NCI-H1105 treated with DMSO at 0.1 percent for 48 hours (cell line): Measurements from ENCODE around the gene ZSCAN5C.
A peak's percentile ranks its signal among the peaks of the same experiment; 100 is the strongest.
"Not testable (repeated sequence)": the region's sequence is repeated elsewhere in the genome, so short reads cannot be mapped to it uniquely, and the experiment has no call there.

Source experiments
- DNase-seq: peaks from one replicate; lab custom pipeline; 2025; lab: John Stamatoyannopoulos, UW

Gene ZSCAN5C

GRCh38 chr19:56191711-56192110, 10.4 kb upstream of the ZSCAN5C start:
- DNase-seq: no peak

- no peak for DNase-seq
Observed at GRCh38 chr19:56193981-56194640, 8.0 kb upstream of the ZSCAN5C start.

GRCh38 chr19:56197646-56198045, 4.4 kb upstream of the ZSCAN5C start, which contains the start of gene ZSCAN5B:
Gene ZSCAN5B (minus strand): TSS chr19:56197783. CDS start chr19:56193052, 4,731 bp downstream.
- not testable (repeated sequence) for DNase-seq

- no peak for DNase-seq
Observed at GRCh38 chr19:56199687-56200086, 2.4 kb upstream of the ZSCAN5C start.

GRCh38 chr19:56207581-56207980, 5.5 kb downstream of the ZSCAN5C start:
- not testable (repeated sequence) for DNase-seq

- no peak for DNase-seq
Observed at GRCh38 chr19:56209091-56209490, 7.0 kb downstream of the ZSCAN5C start.

- DNase-seq: not testable (repeated sequence)
Observed at GRCh38 chr19:56210036-56210435, 8.0 kb downstream of the ZSCAN5C start.

GRCh38 chr19:56211718-56212117, 9.6 kb downstream of the ZSCAN5C start:
- no peak for DNase-seq

- DNase-seq: no peak
Observed at GRCh38 chr19:56217039-56217949, 15.2 kb downstream of the ZSCAN5C start.

GRCh38 chr19:56218961-56219360, 16.9 kb downstream of the ZSCAN5C start:
- DNase-seq: no peak

- DNase-seq: not testable (repeated sequence)
Observed at GRCh38 chr19:56221442-56221841, 19.4 kb downstream of the ZSCAN5C start.

- DNase-seq: no peak
Observed at GRCh38 chr19:56221851-56222250, 19.8 kb downstream of the ZSCAN5C start.

GRCh38 chr19:56222901-56223300, 20.8 kb downstream of the ZSCAN5C start:
- DNase-seq: no peak

GRCh38 chr19:56223481-56223880, 21.4 kb downstream of the ZSCAN5C start:
- no peak for DNase-seq

GRCh38 chr19:56245121-56245740, 43.2 kb downstream of the ZSCAN5C start:
- DNase-seq: no peak

GRCh38 chr19:56245764-56246163, 43.7 kb downstream of the ZSCAN5C start:
- not testable (repeated sequence) for DNase-seq

GRCh38 chr19:56248736-56249338, 46.8 kb downstream of the ZSCAN5C start:
- not testable (repeated sequence) for DNase-seq

- peak; percentile 54 for DNase-seq
Observed at GRCh38 chr19:56252699-56253422, 50.8 kb downstream of the ZSCAN5C start.

- DNase-seq: peak; percentile 50
Observed at GRCh38 chr19:56253737-56254136, 51.7 kb downstream of the ZSCAN5C start.

- no peak for DNase-seq
Observed at GRCh38 chr19:56258272-56258671, 56.2 kb downstream of the ZSCAN5C start.
